Stimulated activated CD8-positive, alpha-beta memory T cell treated with anti-CD3 and anti-CD28 coated beads, Interleukin-7, amount 100 ng/mL, for 24 hours (primary cell): ENCODE measurements around the gene RAB1B.

Experiments used
- DNase-seq: peaks from one replicate; pipeline ENCODE4 v3.0.0-alpha.2; 2020; ENCODE audit warnings: low read depth

The RAB1B gene

GRCh38 chr11:66322732-66323427, 54.4 kb downstream of the RAB1B start:
- DNase-seq, result no peak

- no peak for DNase-seq
These were observed 55.2 kb downstream of the RAB1B start for GRCh38 chr11:66323684-66324083.

- DNase-seq, result no peak
These were observed 56.2 kb downstream of the RAB1B start for GRCh38 chr11:66324664-66325063.

GRCh38 chr11:66325263-66325671, 56.8 kb downstream of the RAB1B start:
- no peak for DNase-seq

DNA sequence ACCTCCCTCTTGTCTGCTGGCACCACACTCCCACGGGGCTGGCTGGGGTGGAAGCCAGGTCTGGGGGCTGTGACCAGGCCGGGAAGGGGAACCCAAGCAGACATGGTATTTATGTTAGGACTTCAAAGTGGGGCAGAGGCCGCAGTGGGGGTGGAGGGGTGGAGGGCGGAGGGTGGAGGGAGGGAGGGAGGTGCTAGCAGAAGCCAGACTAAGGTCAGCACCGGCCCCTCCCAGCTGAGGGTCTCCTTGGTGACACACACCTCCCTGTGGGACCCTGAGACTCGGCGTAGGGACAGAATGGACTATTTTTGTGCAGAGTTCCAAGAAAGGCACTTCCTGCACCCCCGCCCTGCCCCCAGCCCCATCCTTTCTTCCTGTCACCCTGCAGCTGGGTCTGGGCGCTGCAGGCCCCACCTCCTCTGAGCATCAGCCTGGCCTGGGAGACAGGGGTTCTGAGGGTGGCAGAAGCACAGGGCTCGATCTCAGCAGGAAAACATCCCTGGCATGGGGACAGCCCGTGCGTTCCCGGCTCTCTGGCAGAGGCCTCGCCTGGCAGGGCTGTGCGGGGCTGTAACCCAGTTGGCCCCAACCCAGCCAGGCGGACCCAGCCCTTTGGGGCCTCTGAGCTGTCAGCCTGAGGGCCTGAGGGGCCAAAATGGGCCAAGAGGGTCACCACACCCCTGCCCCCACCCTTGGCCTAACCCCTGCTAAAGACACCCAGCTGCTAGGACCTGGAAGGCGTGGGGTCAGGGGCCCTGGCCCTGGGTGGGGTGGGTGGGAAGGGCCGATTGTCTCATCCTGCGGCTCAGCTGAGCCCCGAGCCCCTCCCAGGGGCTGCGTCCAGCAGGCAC, 58.0 kb downstream of the RAB1B start:
- no peak for DNase-seq
